ENCODE results near the gene NDUFV1.
"Not testable (repeated sequence)": the region's sequence is repeated elsewhere in the genome, so short reads cannot be mapped to it uniquely, and the experiment has no call there.

GRCh38 chr11:67659651-67660165 lies 53.0 kb downstream of the NDUFV1 start:
- TF ChIP-seq EZH2 (IDR thresholded peaks at IDR 0.05; ENCODE audit: borderline replicate concordance, low read depth, low read length, severe bottlenecking); CTCF (IDR thresholded peaks at IDR 0.05; ENCODE audit: borderline replicate concordance, extremely low read depth, low read length, poor library complexity, severe bottlenecking): not testable (repeated sequence)

Measured in DND-41 (cell line).